CD4-positive, alpha-beta T cell (primary cell): ENCODE results near the gene GNG5. TPM values are rescaled to one million over a fixed set of nuclear protein-coding genes. Genes with fewer than 3 reads are reported as not detected.
A peak's percentile ranks its signal among the peaks of the same experiment; 100 is the strongest.

ENCODE experiments used
- ATAC-seq: fragments of 200-7000 bp; cut with Tn5 transposase; one replicate; pipeline ENCODE4 v1.10.0; 2022; ENCODE audit warnings: mild to moderate bottlenecking; ENCODE audit not compliant: poor library complexity
- CTCF ChIA-PET: fragments of 350-600 bp; sonication (Branson Sonifier 250); formaldehyde crosslinking; loops from one replicate; lab custom pipeline; 2021; ENCODE audit warnings: antibody characterized with exemption, inconsistent platforms; lab: Charles Lee
- POLR2A ChIA-PET: fragments of 350-600 bp; sonication (Branson Sonifier 250); formaldehyde crosslinking; loops from one replicate; lab custom pipeline; 2021; ENCODE audit warnings: antibody characterized with exemption, inconsistent platforms; lab: Charles Lee
- DNase-seq, 14 experiments: peaks; one replicate each; pipeline ENCODE4 v3.0.0-alpha.2; 2013 to 2020; ENCODE audit warnings: mixed read lengths in 2 of 14
- H3K27ac ChIP-seq, 2 donors: one replicate each; pipeline versions ENCODE4 v1.5.1 to v1.7.0; 2013; ENCODE audit warnings: low read length in 2 of 2, low read depth in 1 of 2, mild to moderate bottlenecking in 1 of 2
- H3K27me3 ChIP-seq, 2 experiments: 1 replicate in 1 of 2; 2 replicates in 1 of 2; pipeline versions ENCODE4 v1.6.1 to v1.7.0; 2013; ENCODE audit warnings: low read length in 2 of 2, control low read depth in 1 of 2, mild to moderate bottlenecking in 1 of 2, moderate library complexity in 1 of 2; ENCODE audit not compliant: insufficient read depth in 2 of 2, control insufficient read depth in 1 of 2
- H3K36me3 ChIP-seq: one replicate; pipeline ENCODE4 v1.6.1; 2013; ENCODE audit warnings: low read length, control low read depth; ENCODE audit not compliant: insufficient read depth
- H3K4me1 ChIP-seq: one replicate; pipeline ENCODE4 v1.6.1; 2013; ENCODE audit warnings: low read length, control low read depth; ENCODE audit not compliant: insufficient read depth
- H3K4me3 ChIP-seq: one replicate; pipeline ENCODE4 v1.5.1; 2013; ENCODE audit warnings: mild to moderate bottlenecking, low read length, moderate library complexity
- H3K9me3 ChIP-seq, 2 experiments: 1 replicate in 1 of 2; 2 replicates in 1 of 2; pipeline versions ENCODE4 v1.6.1 to v1.7.0; 2013; ENCODE audit warnings: low read length in 2 of 2, mild to moderate bottlenecking in 2 of 2, control low read depth in 1 of 2, moderate library complexity in 1 of 2; ENCODE audit not compliant: control insufficient read depth in 1 of 2, insufficient read depth in 1 of 2
- H3K27ac Mint-ChIP-seq: one replicate; pipeline ENCODE4 v1.8.0; 2020; ENCODE audit warnings: mixed read lengths
- H3K27me3 Mint-ChIP-seq: one replicate; pipeline ENCODE4 v1.8.0; 2021; ENCODE audit warnings: mixed read lengths
- H3K36me3 Mint-ChIP-seq: one replicate; pipeline ENCODE4 v1.8.0; 2021; ENCODE audit warnings: low read depth, mixed read lengths
- H3K4me1 Mint-ChIP-seq: one replicate; pipeline ENCODE4 v1.8.0; 2021; ENCODE audit warnings: low read depth, mixed read lengths
- H3K4me3 Mint-ChIP-seq: one replicate; pipeline ENCODE4 v1.8.0; 2020; ENCODE audit warnings: mild to moderate bottlenecking, mixed read lengths
- H3K9me3 Mint-ChIP-seq: one replicate; pipeline ENCODE4 v1.8.0; 2020; ENCODE audit warnings: mixed read lengths
- intact Hi-C, 2 experiments: fragments of 100-400 bp; cut with DNase I in 1 of 2; cut with micrococcal nuclease in 1 of 2; formaldehyde crosslinking; loops; one replicate each; pipeline versions ENCODE4 v1.15.1 to v1.9.0; 2023 to 2025; cut with DNase I, micrococcal nuclease
- total RNA-seq, 174 experiments: library from RNA in 2 of 174; stranded (reverse) in 2 of 174; gene quantifications; one replicate each; pipeline ENCODE4 v1.2.3 and lab custom pipeline; 2021 to 2026
- TF ChIP-seq, protein P1 (sequence below): fragments of 200-600 bp; IDR thresholded peaks from one replicate; pipeline ENCODE4 v1.8.0; 2022; ENCODE audit warnings: antibody characterized with exemption, mild to moderate bottlenecking

GNG5 gene
- total RNA-seq, 2 experiments from 2014 or later = 23.6 to 24.6 TPM

GRCh38 chr1:84504580-84505492, 1.5 kb downstream of the GNG5 start:
- Histone ChIP-seq H3K4me3 (peak overlapping the region; percentile 95), H3K27me3 (no peaks in the 10 kb centered on the region), H3K27ac (peak overlapping the region in 1 of 2 donors; percentile 58), H3K36me3 (peaks cover 7% of the 10 kb centered on the region), H3K4me1 (peaks cover 21% of the 10 kb centered on the region), H3K9me3 (no peaks in the 10 kb centered on the region)
- no peaks in the 10 kb centered on the region for H3K9me3 Mint-ChIP-seq
- no peaks in the 10 kb centered on the region for H3K27me3 Mint-ChIP-seq
- peaks cover 73% of the 10 kb centered on the region for H3K4me1 Mint-ChIP-seq
- TF ChIP-seq, protein P1, sequence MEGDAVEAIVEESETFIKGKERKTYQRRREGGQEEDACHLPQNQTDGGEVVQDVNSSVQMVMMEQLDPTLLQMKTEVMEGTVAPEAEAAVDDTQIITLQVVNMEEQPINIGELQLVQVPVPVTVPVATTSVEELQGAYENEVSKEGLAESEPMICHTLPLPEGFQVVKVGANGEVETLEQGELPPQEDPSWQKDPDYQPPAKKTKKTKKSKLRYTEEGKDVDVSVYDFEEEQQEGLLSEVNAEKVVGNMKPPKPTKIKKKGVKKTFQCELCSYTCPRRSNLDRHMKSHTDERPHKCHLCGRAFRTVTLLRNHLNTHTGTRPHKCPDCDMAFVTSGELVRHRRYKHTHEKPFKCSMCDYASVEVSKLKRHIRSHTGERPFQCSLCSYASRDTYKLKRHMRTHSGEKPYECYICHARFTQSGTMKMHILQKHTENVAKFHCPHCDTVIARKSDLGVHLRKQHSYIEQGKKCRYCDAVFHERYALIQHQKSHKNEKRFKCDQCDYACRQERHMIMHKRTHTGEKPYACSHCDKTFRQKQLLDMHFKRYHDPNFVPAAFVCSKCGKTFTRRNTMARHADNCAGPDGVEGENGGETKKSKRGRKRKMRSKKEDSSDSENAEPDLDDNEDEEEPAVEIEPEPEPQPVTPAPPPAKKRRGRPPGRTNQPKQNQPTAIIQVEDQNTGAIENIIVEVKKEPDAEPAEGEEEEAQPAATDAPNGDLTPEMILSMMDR = no peak
- ChIA-PET POLR2A (interaction anchor here (0.9 to 4.3 kb wide), 10 partner anchors 7 to 360 kb away, joined by 3 to 81 read pairs (median 7); partner anchors contain the start of genes CTBS, PRKACB and RPF1), CTCF (interaction anchor here (1.2 to 2.1 kb wide), 5 partner anchors 24 to 86 kb away, joined by 3 to 7 read pairs (median 4); partner anchors contain the start of gene CTBS)
- peak overlapping the region; percentile 88 for H3K27ac Mint-ChIP-seq
- DNase-seq (peak in 3 of 14 experiments; percentile 1 to 47 (median 42)), ATAC-seq (no peak)
- intact Hi-C loops = loop anchor here (2.0 to 10.0 kb wide), 8 partner anchors 33 to 770 kb away; partner anchors contain the start of genes PRKACB (in 2 of the 2), SSX2IP (in 2 of the 2) and BCL10 (in 1 of the 2)
- peaks cover 35% of the 10 kb centered on the region for H3K36me3 Mint-ChIP-seq
- peak overlapping the region; percentile 96 for H3K4me3 Mint-ChIP-seq

DNA sequence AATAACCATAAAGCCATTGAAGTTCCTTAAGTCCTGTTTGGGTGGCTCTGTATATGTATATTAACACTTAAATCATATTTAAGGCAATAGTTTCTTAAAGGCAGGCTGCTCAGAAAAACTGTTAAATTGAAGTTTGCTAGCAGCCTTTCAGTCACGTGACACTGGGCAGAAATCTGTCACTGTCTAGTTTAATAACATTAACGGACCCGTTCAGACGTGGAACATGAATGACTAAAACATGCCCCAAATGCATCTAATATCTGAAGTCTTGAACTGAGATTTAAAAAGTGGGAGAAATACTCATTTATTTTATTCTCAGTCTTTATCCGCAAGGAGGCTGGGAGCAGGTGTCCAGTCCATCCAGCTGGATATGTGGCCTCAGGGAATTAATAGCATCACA, 3.5 kb downstream of the GNG5 start:
- DNase-seq (no peak), ATAC-seq (no peak)
- H3K27ac Mint-ChIP-seq = peak overlapping the region; percentile 88
- H3K4me1 Mint-ChIP-seq = peaks cover 77% of the 10 kb centered on the region
- POLR2A ChIA-PET = interaction anchor here (0.8 to 4.3 kb wide), 4 partner anchors 23 to 359 kb away, joined by 3 to 81 read pairs (median 34); partner anchors contain the start of genes CTBS, PRKACB and RPF1
- peak overlapping the region; percentile 96 for H3K4me3 Mint-ChIP-seq
- no peaks in the 10 kb centered on the region for H3K9me3 Mint-ChIP-seq
- Histone ChIP-seq H3K27me3 (no peaks in the 10 kb centered on the region), H3K4me3 (no peak overlapping the region), H3K4me1 (peaks cover 21% of the 10 kb centered on the region), H3K9me3 (no peaks in the 10 kb centered on the region), H3K36me3 (peaks cover 19% of the 10 kb centered on the region), H3K27ac (no peak overlapping the region)
- peaks cover 53% of the 10 kb centered on the region for H3K36me3 Mint-ChIP-seq
- H3K27me3 Mint-ChIP-seq = no peaks in the 10 kb centered on the region
- CTCF ChIA-PET = interaction anchor here (1.8 kb wide), 1 partner anchor 61 kb away, joined by 6 read pairs; no protein-coding TSS in a partner anchor
- intact Hi-C loops = loop anchor here (2.0 to 10.0 kb wide), 5 partner anchors 20 to 772 kb away; partner anchors contain the start of genes PRKACB (in 2 of the 2), BCL10 (in 1 of the 2) and SSX2IP (in 1 of the 2)
- TF ChIP-seq, protein P1 = no peak

- Histone ChIP-seq H3K27me3 (no peaks in the 10 kb centered on the region), H3K27ac (no peak overlapping the region), H3K4me3 (no peak overlapping the region), H3K36me3 (peaks cover 66% of the 10 kb centered on the region), H3K4me1 (no peaks in the 10 kb centered on the region), H3K9me3 (no peaks in the 10 kb centered on the region)
- intact Hi-C loops = no loop called here
- ChIA-PET POLR2A (interaction anchor here (1.0 to 1.6 kb wide), 3 partner anchors 8 to 18 kb away, joined by 3 to 7 read pairs (median 7); partner anchors contain the start of genes GNG5 and SPATA1), CTCF (no interaction called here)
- Mint-ChIP-seq H3K27me3 (no peaks in the 10 kb centered on the region), H3K4me3 (no peak overlapping the region), H3K4me1 (peaks cover 45% of the 10 kb centered on the region), H3K9me3 (no peaks in the 10 kb centered on the region), H3K36me3 (peaks cover 85% of the 10 kb centered on the region), H3K27ac (peak overlapping the region; percentile 3)
- peak; percentile 72 for ATAC-seq
- TF ChIP-seq, protein P1 = no peak
- DNase-seq = peak in 1 of 14 experiments; percentile 23
These were observed 8.6 kb downstream of the GNG5 start for GRCh38 chr1:84497631-84498275.
